Stimulated activated CD8-positive, alpha-beta memory T cell treated with anti-CD3 and anti-CD28 coated beads, Interleukin-15, amount 100 ng/mL, for 48 hours (primary cell): Measurements from ENCODE around the gene RALB.

Experiments
- DNase-seq, 2 donors: peaks; one replicate each; pipeline ENCODE4 v3.0.0-alpha.2; 2020; ENCODE audit warnings: low read depth in 2 of 2

RALB gene

GRCh38 chr2:120262761-120263428 is 10.2 kb downstream of the RALB start:
- no peak for DNase-seq

GRCh38 chr2:120265006-120265405 is 12.4 kb downstream of the RALB start:
- DNase-seq, result no peak

GRCh38 chr2:120267348-120267747 is 14.7 kb downstream of the RALB start:
- DNase-seq, result no peak

GRCh38 chr2:120269076-120269744 is 16.6 kb downstream of the RALB start:
- no peak for DNase-seq

GRCh38 chr2:120269816-120270215 is 17.2 kb downstream of the RALB start:
- no peak for DNase-seq

GRCh38 chr2:120271711-120272379 is 19.2 kb downstream of the RALB start:
- DNase-seq, result no peak

GRCh38 chr2:120272763-120273481 is 20.3 kb downstream of the RALB start:
- DNase-seq, result no peak

GRCh38 chr2:120275617-120276400 is 23.2 kb downstream of the RALB start:
- DNase-seq, result no peak

- DNase-seq, result no peak
Measured at GRCh38 chr2:120277505-120278205, 25.0 kb downstream of the RALB start.

GRCh38 chr2:120278901-120279300 is 26.2 kb downstream of the RALB start:
- no peak for DNase-seq

- no peak for DNase-seq
Measured at GRCh38 chr2:120279708-120280107, 27.1 kb downstream of the RALB start.

- no peak for DNase-seq
Measured at GRCh38 chr2:120283649-120284048, 31.0 kb downstream of the RALB start.

GRCh38 chr2:120285056-120285455 is 32.4 kb downstream of the RALB start:
- no peak for DNase-seq

- DNase-seq, result peak in 1 of 2 donors; percentile 11
Measured at GRCh38 chr2:120287183-120288015, 34.7 kb downstream of the RALB start.

GRCh38 chr2:120288016-120288373 is 35.3 kb downstream of the RALB start:
- DNase-seq, result no peak

GRCh38 chr2:120289221-120289906 is 36.7 kb downstream of the RALB start:
- no peak for DNase-seq

- DNase-seq, result no peak
Measured at GRCh38 chr2:120290737-120291136, 38.1 kb downstream of the RALB start.

GRCh38 chr2:120291401-120292311 is 39.0 kb downstream of the RALB start:
- no peak for DNase-seq
